Brain microvascular endothelial cell (primary cell): ENCODE results near the gene AMACR.

Source experiments
- DNase-seq: peaks from one replicate; pipeline ENCODE4 v3.0.0-alpha.2; 2020
- H3K27ac ChIP-seq: fragments of 250-450 bp; sonication (Bioruptor Pico); 2 replicates; pipeline ENCODE4 v1.5.1; 2020; ENCODE audit warnings: mild to moderate bottlenecking, moderate library complexity
- H3K27me3 ChIP-seq: fragments of 250-450 bp; sonication (Bioruptor Pico); replicated peaks from 2 replicates; pipeline ENCODE4 v1.5.1; 2020; ENCODE audit warnings: mild to moderate bottlenecking
- H3K36me3 ChIP-seq: fragments of 250-450 bp; sonication (Bioruptor Pico); replicated peaks from 2 replicates; pipeline ENCODE4 v1.5.1; 2020; ENCODE audit warnings: mild to moderate bottlenecking
- H3K4me3 ChIP-seq: 2 replicates; pipeline ENCODE4 v1.5.1; 2011; ENCODE audit warnings: low read depth, mild to moderate bottlenecking, control low read depth, low read length, moderate library complexity
- CTCF ChIP-seq: IDR thresholded peaks from 2 replicates; pipeline ENCODE4 v1.5.1; 2011; ENCODE audit warnings: low read depth, mild to moderate bottlenecking, moderate library complexity, low read length, control low read depth, inconsistent platforms; ENCODE audit errors: missing control alignments
- in situ Hi-C: cut with HindIII; loops from 2 replicates; pipeline ENCODE4 v1.10.0; 2017; ENCODE audit warnings: low sequenced_read_pairs, low pct_ligation_motif_present

The AMACR gene

GRCh38 chr5:33994845-33995244 is 13.0 kb downstream of the AMACR start:
- Histone ChIP-seq H3K4me3 (no peak overlapping the region), H3K36me3 (no peaks in the 10 kb centered on the region), H3K27me3 (no peaks in the 10 kb centered on the region), H3K27ac (no peak overlapping the region)
- in situ Hi-C loops, result no loop called here
- DNase-seq, result no peak
- TF ChIP-seq CTCF, result peak; percentile 35

- Histone ChIP-seq H3K36me3 (peaks cover 5% of the 10 kb centered on the region), H3K27ac (no peak overlapping the region), H3K4me3 (no peak overlapping the region), H3K27me3 (no peaks in the 10 kb centered on the region)
- no peak for DNase-seq
- in situ Hi-C loops, result no loop called here
- TF ChIP-seq CTCF, result no peak
Observed at GRCh38 chr5:33992864-33993263, 15.0 kb downstream of the AMACR start.

GRCh38 chr5:33985447-33985846 is 22.4 kb downstream of the AMACR start:
- DNase-seq, result no peak
- in situ Hi-C loops, result no loop called here
- H3K4me3 ChIP-seq, result no peak overlapping the region

DNA sequence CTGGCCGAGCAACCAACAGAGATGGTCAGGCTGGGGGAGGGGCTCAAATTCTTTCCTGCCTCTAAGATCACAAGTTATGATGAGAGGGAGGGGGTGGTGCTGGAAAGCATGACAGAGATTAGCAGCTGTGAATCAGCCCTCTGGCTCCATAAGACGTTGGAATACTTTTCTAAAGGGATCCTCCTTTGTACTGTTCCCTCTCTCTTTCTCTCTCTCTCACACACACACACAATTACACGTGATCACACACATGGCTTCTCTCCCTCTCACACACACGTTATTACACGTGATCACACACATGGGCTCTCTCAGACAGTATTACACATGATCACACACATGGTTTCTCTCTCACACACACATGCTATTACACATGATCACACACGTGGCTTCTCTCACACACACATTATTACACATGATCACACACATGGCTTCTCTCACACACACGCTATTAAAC is 23.2 kb downstream of the AMACR start, which contains the start of gene SLC45A2:
SLC45A2 (minus strand) TSS at position 23 of the 454 bp plus-strand sequence. CDS start 110 bp downstream, outside the sequence.
- no peaks in the 10 kb centered on the region for H3K27me3 ChIP-seq
- DNase-seq, result peak; percentile 77
- in situ Hi-C loops, result no loop called here
- no peak within 1 kb of the TSS for H3K4me3 ChIP-seq
- H3K27ac ChIP-seq, result no peak within 1 kb of the TSS
- peaks cover 6% of the 10 kb centered on the region for H3K36me3 ChIP-seq
- no peak for TF ChIP-seq CTCF

More at GRCh38 chr5:33985447-33985846, 22.4 kb downstream of the AMACR start:
- H3K27me3 ChIP-seq, result no peaks in the 10 kb centered on the region
- H3K36me3 ChIP-seq, result peaks cover 6% of the 10 kb centered on the region
- no peak overlapping the region for H3K27ac ChIP-seq
- no peak for TF ChIP-seq CTCF

DNA sequence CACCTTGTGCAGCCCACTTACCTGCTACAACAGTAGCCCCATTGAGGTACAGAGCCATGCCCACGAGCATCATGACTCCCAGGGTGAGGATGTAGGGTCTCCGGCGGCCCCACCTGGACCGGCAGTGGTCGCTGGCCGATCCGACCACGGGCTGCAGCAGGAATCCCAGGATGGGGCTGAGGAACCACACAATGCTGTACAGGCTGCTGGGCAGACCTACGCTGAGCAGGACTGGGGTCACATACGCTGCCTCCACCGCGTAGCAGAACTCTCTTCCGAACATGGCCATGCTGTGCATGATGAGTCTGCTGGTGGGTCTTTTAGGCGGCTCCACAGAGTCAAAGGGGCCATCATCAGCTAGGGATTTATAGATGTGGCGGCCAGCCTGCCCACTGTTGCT is 23.7 kb downstream of the AMACR start:
- Histone ChIP-seq H3K36me3 (peaks cover 6% of the 10 kb centered on the region), H3K4me3 (no peak overlapping the region), H3K27ac (no peak overlapping the region), H3K27me3 (no peaks in the 10 kb centered on the region)
- TF ChIP-seq CTCF, result no peak
- in situ Hi-C loops, result no loop called here
- no peak for DNase-seq
